Transverse colon (tissue), 4 donors: ENCODE data around the gene RAPGEF1. TPM values are rescaled to one million over a fixed set of nuclear protein-coding genes. Genes with fewer than 3 reads are reported as not detected.

Experiments
- DNase-seq: peaks from one replicate; pipeline ENCODE4 v3.0.0-alpha.2; 2019
- H3K27ac ChIP-seq, 4 donors: fragments of 200-600 bp; sonication (generic); 2 replicates each; pipeline ENCODE4 v1.5.1; 2016 to 2018; ENCODE audit warnings: inconsistent platforms in 4 of 4
- H3K27me3 ChIP-seq: fragments of 200-600 bp; sonication (generic); 2 replicates; pipeline ENCODE4 v1.5.1; 2017; ENCODE audit warnings: inconsistent platforms
- H3K36me3 ChIP-seq, 4 donors: fragments of 200-600 bp; sonication (generic); 2 replicates each; pipeline ENCODE4 v1.5.1; 2017 to 2019; ENCODE audit warnings: inconsistent platforms in 4 of 4
- H3K4me1 ChIP-seq, 4 donors: fragments of 200-600 bp; sonication (generic); 2 replicates each; pipeline ENCODE4 v1.5.1; 2017 to 2020; ENCODE audit warnings: inconsistent platforms in 4 of 4
- H3K4me3 ChIP-seq, 4 donors: fragments of 200-600 bp; sonication (generic); 1 replicate in 1 of 4; 2 replicates in 3 of 4; pipeline versions ENCODE4 v1.5.1 to v1.6.1; 2017 to 2019; ENCODE audit warnings: inconsistent platforms in 4 of 4
- H3K9me3 ChIP-seq, 2 donors: fragments of 200-600 bp; sonication (generic); 2 replicates each; pipeline ENCODE4 v1.5.1; 2017 to 2019; ENCODE audit warnings: inconsistent platforms in 2 of 2
- EP300 ChIP-seq: sonication (generic); formaldehyde crosslinking; IDR thresholded peaks from one replicate; pipeline ENCODE4 v1.6.1; 2017; ENCODE audit warnings: antibody characterized with exemption, low read depth
- POLR2A ChIP-seq: fragments of 450-650 bp; IDR thresholded peaks from one replicate; pipeline ENCODE4 v1.6.1; 2016; ENCODE audit warnings: antibody characterized with exemption, mild to moderate bottlenecking, moderate library complexity
- POLR2AphosphoS5 ChIP-seq, 3 donors: sonication (generic); formaldehyde crosslinking; IDR thresholded peaks; one replicate each; pipeline ENCODE4 v1.6.1; 2016; ENCODE audit warnings: antibody characterized with exemption in 3 of 3
- WGBS, 2 donors: methylation state at CpG; one replicate each; pipeline ENCODE4 v1.1.5; 2018; ENCODE audit warnings: low coverage in 1 of 2; 5-methylcytosine and 5-hydroxymethylcytosine counted together
- in situ Hi-C, 4 donors: fragments of 200-750 bp; cut with MboI; loops; one replicate each; pipeline versions ENCODE4 v1.15.0 to v1.15.1; 2017; ENCODE audit warnings: low sequenced_read_pairs in 3 of 4, low pct_ligation_motif_present in 1 of 4, low pct_unique_long_range_greater_than_20kb in 1 of 4
- intact Hi-C: fragments of 100-400 bp; cut with DNase I; formaldehyde crosslinking; loops from one replicate; pipeline ENCODE4 v1.15.1; 2023; ENCODE audit warnings: low total_unique reads
- total RNA-seq, 4 donors: library from RNA; depleted of rRNA; stranded (reverse); fragments of >200 nt; gene quantifications; one replicate each; pipeline ENCODE4 v1.1.0, GENCODE V29; 2016
- TF ChIP-seq, protein P1 (sequence below), 5 experiments: fragments of 200-600 bp in 3 of 5; fragments of 450-650 bp in 2 of 5; sonication (generic) in 3 of 5; IDR thresholded peaks; 1 replicate in 2 of 5; 2 replicates in 3 of 5; pipeline ENCODE4 v1.5.1; 2016 to 2017; ENCODE audit warnings: antibody characterized with exemption in 5 of 5, inconsistent platforms in 3 of 5, mild to moderate bottlenecking in 2 of 5, moderate library complexity in 1 of 5

The RAPGEF1 gene, protein sequence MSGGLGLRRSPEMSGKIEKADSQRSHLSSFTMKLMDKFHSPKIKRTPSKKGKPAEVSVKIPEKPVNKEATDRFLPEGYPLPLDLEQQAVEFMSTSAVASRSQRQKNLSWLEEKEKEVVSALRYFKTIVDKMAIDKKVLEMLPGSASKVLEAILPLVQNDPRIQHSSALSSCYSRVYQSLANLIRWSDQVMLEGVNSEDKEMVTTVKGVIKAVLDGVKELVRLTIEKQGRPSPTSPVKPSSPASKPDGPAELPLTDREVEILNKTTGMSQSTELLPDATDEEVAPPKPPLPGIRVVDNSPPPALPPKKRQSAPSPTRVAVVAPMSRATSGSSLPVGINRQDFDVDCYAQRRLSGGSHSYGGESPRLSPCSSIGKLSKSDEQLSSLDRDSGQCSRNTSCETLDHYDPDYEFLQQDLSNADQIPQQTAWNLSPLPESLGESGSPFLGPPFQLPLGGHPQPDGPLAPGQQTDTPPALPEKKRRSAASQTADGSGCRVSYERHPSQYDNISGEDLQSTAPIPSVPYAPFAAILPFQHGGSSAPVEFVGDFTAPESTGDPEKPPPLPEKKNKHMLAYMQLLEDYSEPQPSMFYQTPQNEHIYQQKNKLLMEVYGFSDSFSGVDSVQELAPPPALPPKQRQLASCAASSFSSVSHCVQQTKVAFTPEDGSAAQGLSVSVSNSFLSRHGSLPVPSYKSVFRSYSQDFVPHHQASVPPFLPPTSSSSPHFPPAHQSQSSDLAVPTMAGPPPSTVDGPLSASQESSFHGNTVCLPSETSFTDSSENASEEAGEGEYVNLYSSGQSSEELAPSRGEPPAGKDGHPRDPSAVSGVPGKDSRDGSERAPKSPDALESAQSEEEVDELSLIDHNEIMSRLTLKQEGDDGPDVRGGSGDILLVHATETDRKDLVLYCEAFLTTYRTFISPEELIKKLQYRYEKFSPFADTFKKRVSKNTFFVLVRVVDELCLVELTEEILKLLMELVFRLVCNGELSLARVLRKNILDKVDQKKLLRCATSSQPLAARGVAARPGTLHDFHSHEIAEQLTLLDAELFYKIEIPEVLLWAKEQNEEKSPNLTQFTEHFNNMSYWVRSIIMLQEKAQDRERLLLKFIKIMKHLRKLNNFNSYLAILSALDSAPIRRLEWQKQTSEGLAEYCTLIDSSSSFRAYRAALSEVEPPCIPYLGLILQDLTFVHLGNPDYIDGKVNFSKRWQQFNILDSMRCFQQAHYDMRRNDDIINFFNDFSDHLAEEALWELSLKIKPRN (N-terminal part only)
- total RNA-seq: 10 to 100 TPM; 49.8 to 86.0 (median 55.1) TPM

DNA sequence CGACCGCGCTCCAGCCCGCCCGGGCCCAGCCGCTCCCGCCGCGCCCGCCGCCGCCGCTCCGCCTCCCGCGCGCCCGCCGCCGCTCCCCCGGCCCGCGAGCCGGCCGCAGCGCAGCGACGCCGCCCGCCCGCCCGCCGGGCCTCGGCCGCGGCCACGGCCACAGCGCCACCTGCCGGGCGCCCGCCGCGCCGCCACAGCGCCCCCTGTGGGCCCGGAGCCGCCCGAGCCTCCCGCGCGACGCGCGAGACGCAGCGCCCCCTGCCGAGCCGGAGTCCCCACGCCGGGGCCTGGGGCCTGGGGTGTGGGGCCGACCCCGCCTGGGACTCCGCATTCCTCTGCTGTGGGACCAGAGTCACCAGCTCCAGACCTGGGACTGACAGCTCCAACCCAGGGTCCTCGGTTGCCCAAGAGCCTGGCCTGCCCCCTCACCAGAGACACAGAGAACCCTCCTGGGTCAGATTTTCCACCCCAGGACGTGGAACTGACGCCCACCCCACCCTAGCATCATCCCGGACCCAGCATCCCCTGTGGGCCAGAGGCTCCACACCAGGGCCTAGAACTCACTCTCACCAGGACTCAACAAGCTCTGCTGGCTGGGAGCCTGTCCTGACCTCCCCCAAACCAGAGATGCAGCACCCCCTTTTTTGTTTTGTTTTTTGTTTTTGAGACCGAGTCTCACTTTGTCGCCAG is at the start of gene RAPGEF1:
Gene RAPGEF1, minus strand, starts transcription at position 118 of the 690 bp plus-strand sequence. CDS start 246 bp downstream, outside the sequence.
- TF ChIP-seq, protein P1, sequence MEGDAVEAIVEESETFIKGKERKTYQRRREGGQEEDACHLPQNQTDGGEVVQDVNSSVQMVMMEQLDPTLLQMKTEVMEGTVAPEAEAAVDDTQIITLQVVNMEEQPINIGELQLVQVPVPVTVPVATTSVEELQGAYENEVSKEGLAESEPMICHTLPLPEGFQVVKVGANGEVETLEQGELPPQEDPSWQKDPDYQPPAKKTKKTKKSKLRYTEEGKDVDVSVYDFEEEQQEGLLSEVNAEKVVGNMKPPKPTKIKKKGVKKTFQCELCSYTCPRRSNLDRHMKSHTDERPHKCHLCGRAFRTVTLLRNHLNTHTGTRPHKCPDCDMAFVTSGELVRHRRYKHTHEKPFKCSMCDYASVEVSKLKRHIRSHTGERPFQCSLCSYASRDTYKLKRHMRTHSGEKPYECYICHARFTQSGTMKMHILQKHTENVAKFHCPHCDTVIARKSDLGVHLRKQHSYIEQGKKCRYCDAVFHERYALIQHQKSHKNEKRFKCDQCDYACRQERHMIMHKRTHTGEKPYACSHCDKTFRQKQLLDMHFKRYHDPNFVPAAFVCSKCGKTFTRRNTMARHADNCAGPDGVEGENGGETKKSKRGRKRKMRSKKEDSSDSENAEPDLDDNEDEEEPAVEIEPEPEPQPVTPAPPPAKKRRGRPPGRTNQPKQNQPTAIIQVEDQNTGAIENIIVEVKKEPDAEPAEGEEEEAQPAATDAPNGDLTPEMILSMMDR (IDR thresholded peaks at IDR 0.05): peak; percentile 66 to 88 (median 85)
- no peak for TF ChIP-seq POLR2A
- intact Hi-C loops (loop anchor here (2.0 to 5.0 kb wide), 2 partner anchors 93 to 149 kb away; no protein-coding TSS in a partner anchor), in situ Hi-C loops (loop anchor here (5.0 to 25.0 kb wide), 5 partner anchors 145 to 378 kb away; partner anchors contain the start of gene PRRC2B (in 1 of the 4))
- peak within 1 kb of the TSS; percentile 86 to 93 (median 88) for H3K27ac ChIP-seq
- peak; percentile 77 for DNase-seq
- no peaks in the 10 kb centered on the region for H3K36me3 ChIP-seq
- 15 to 80% methylated on average over 2 to 28 of the region's 69 CpGs for WGBS, 2 donors
- peak within 1 kb of the TSS; percentile 21 to 83 (median 72) for H3K4me3 ChIP-seq
- no peaks in the 10 kb centered on the region for H3K9me3 ChIP-seq
- peaks cover 26 to 44% (median 32%) of the 10 kb centered on the region in 4 donors for H3K4me1 ChIP-seq
- H3K27me3 ChIP-seq: no peaks in the 10 kb centered on the region

DNA sequence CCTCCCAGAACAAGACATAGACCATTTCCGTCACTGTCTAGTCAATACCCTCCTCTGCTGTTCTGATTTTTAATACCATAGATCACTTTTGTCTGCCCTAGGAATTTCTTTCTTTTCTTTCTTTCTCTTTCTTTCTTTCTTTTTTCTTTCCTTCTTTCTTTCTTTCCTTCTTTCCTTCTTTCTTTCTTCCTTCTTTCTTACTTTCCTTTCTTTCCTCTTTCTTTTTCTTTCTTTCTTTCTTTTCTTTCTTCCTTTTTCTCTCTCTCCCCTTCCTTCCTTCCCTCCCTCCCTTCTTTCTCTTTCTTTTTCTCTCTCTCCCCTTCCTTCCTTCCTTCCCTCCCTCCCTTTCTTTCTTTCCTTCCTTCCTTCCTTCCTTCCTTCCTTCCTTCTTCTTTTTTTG is 49.0 kb upstream of the RAPGEF1 start:
- H3K27me3 ChIP-seq: peaks cover 37% of the 10 kb centered on the region
- no peak overlapping the region for H3K4me3 ChIP-seq
- no peak overlapping the region for H3K27ac ChIP-seq
- WGBS, 2 donors: 43 to 46% methylated on average over 1 of the region's 1 CpG
- intact Hi-C loops (no loop called here), in situ Hi-C loops (loop anchor here in 1 of 4 donors (25.0 kb wide), 1 partner anchor 323 kb away; no protein-coding TSS in a partner anchor)
- no peaks in the 10 kb centered on the region for H3K9me3 ChIP-seq
- no peaks in the 10 kb centered on the region for H3K36me3 ChIP-seq
- TF ChIP-seq POLR2AphosphoS5 (IDR thresholded peaks at IDR 0.05): no peak
- no peak for TF ChIP-seq POLR2A
- TF ChIP-seq EP300: no peak
- TF ChIP-seq, protein P1 (IDR thresholded peaks at IDR 0.05): no peak
- no peaks in the 10 kb centered on the region for H3K4me1 ChIP-seq
- no peak for DNase-seq

DNA sequence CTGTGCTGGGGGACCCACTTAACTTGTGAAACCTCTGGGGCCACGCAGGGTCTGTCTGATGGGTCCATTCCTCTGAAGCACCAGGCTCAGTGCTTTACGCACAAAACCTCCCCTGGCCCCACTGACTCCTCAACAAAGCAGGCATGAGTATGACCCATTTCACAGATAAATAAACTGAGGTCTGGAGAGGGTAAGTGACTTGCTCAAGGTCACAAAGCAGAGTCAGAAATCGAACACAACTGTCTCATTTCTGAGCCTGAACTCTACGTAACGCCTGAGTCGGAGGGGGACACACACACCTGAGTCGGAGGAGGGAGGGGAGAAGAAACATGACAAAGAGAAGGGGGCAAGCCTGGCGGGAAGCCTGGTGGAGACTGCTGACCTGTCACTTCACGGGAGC is 48.0 kb upstream of the RAPGEF1 start:
- Histone ChIP-seq H3K4me1 (no peaks in the 10 kb centered on the region), H3K27ac (no peak overlapping the region), H3K9me3 (no peaks in the 10 kb centered on the region), H3K36me3 (no peaks in the 10 kb centered on the region), H3K4me3 (no peak overlapping the region), H3K27me3 (peaks cover 37% of the 10 kb centered on the region)
- TF ChIP-seq EP300: no peak
- TF ChIP-seq, protein P1 (IDR thresholded peaks at IDR 0.05): no peak
- TF ChIP-seq POLR2A: no peak
- no peak for TF ChIP-seq POLR2AphosphoS5 (IDR thresholded peaks at IDR 0.05)
- intact Hi-C loops (no loop called here), in situ Hi-C loops (loop anchor here in 1 of 4 donors (25.0 kb wide), 1 partner anchor 324 kb away; no protein-coding TSS in a partner anchor)
- no peak for DNase-seq
- WGBS, 2 donors: 73% methylated on average over 9 of the region's 9 CpGs; no CpG with 5 or more reads in 1 of the 2 donors
